Amniotic stem cell (primary cell): ENCODE measurements around the gene FAM210A.

ENCODE experiments used
- DNase-seq: peaks from one replicate; lab custom pipeline; 2025; lab: John Stamatoyannopoulos, UW

Gene FAM210A

GRCh38 chr18:13621886-13622619 lies 104.3 kb downstream of the FAM210A start:
- no peak for DNase-seq

GRCh38 chr18:13621446-13621849 lies 104.9 kb downstream of the FAM210A start:
- DNase-seq: no peak

- DNase-seq: no peak
Measured at GRCh38 chr18:13620818-13621445, 105.4 kb downstream of the FAM210A start.

GRCh38 chr18:13620206-13620672 lies 106.1 kb downstream of the FAM210A start:
- no peak for DNase-seq

- DNase-seq: no peak
Measured at GRCh38 chr18:13619505-13620205, 106.7 kb downstream of the FAM210A start.

DNA sequence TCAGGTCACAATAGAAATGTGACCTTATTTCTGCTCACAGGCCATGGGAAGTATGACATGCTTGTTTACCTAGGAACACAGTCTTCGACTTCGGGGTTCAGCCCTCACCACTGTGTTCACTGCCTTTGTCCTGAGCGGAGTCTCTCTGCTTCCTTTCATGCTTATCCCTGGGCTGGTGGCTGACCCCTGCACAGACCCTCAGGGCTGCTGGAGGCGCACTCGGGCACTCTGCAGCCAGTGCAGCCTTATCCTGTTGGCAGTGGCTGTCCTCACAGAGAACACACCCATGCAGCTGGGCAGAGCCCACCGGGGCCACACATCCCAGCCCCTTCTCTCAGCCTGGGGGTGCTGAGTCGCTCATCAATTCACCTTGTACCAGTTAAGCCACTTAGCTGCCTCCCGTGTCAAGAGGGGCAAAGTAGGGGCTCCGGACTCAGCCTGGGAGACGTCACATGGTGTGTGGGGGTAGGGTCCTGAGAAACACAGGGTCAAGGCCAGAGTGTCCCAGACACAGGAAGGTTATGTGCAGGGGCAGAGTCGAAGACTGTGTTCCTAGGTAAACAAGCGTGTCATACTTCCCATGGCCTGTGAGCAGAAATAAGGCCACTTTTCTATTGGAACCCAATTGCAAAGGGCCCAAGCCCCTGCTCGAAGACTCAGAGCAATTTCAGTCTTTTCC lies 107.5 kb downstream of the FAM210A start:
- DNase-seq: no peak

GRCh38 chr18:13617826-13618515 lies 108.4 kb downstream of the FAM210A start:
- DNase-seq: no peak

GRCh38 chr18:13616525-13617035 lies 109.8 kb downstream of the FAM210A start:
- no peak for DNase-seq

DNA sequence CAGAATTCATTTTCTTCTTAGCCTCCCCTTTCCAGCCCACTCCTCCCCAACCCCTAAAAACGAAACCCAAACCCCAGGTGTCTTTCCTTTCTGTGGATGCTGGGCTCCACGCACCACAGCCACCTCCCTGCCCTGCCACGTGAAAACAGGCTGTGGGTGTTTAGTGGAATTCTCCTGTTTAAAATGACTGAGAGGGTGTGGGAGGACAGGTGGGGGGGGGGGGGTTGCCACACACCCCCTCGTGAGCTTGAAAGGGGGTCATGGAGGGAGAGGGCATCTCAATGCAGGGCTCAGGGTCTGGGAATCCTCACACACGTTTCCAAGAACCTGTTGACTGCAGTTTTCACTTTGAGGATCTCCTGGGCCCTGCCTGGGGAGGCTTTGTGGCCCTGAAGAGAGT lies 110.3 kb downstream of the FAM210A start:
- DNase-seq: no peak

DNA sequence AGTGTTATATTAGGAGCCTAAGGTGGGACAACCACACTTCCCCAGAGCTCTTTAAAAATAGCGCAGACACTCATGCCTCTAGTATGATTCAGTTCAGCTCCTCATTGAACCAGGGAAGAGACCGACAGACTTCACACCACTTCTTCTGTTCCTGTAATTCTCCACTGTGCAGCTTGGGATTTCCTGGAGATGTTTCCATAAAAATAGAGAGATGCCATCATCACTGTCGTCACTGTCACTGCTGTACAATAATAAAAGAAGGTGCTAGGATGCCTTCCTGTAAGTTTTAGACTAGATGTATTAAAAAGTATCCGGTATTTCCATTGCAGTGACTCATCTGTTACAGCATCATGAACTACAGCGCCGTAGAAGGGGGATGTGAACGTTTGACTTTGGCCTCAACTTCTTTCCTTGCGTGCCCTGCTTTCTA lies 110.9 kb downstream of the FAM210A start:
- DNase-seq: no peak

DNA sequence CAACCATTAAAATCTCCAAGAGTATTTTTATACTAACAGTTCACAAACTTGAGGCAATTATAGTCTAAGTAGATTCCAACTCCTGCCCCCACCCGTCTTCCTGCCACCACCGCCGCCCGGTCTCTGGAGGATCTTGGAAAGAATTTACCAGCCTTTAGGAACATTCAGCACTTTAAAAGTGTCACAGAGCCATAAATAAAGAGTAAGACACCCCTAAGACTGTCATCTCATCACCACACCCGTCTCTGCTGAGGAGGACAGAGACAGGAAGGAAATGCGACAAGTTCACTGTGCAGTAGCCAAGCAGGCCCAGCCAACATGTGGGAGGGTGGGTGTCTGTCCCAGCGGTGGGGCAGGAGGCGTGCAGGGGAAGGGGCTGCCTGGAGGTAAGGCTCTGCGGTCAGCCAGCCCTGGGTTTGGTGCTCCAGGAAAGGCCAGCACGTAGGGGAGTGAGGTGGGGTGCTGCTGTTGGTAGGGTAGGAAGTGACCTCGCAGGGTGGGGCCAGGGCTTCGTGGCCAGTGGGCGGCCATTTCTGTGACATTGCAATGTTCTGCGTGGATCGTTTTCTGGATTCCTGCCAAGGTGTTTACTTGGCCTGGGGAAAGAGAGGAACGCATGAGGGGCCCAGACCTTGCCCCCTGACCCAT lies 111.6 kb downstream of the FAM210A start:
- DNase-seq: no peak

DNA sequence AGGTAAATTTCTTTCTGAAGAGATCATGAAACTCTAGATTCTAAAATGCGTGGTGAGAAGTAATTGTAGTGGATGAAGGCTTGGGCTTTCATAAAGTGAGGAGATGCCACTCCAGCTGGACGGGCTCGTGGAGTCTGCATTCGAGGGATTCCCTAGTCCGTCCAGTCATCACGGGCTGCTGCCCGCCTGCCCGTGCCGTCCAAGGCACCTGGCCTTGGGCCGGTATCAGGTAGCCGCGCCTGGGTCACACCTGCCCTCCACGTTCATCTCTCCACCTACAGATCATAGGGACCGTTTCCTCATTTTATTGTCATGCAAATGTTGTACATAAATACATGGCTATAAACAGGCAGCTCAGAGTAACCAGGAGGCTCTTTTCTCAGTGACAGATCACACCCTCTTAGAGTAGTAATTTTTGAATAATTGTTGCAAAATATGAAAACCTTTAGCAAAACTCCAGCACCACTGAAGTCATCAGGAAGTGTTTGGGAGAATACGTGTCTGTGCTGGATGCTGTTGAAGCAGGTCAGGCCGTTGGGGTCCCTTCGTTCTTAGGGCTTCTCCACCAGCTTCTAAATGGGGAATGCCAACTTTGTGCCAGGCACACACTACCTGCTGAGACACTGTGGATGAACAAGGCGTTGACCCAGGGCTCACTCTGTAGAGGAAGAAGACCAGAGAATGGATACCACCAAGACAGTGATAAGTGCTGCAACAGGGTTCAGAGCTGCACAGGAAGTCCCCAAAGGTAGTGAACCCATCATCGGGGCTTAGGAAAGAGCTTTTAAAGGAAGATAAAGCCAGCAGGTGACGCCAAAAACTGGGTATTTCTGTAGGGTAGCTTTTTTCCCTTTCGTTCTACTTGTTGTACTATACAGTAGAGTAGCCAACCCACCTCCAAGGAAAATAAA lies 112.5 kb downstream of the FAM210A start:
- no peak for DNase-seq
